Liver (tissue), 9 donors: ENCODE measurements around the gene GPR132. TPM values are rescaled to one million over a fixed set of nuclear protein-coding genes. Genes with fewer than 3 reads are reported as not detected.

ENCODE experiments used
- DNase-seq: peaks from one replicate; pipeline ENCODE4 v3.0.0-alpha.2; 2017; ENCODE audit warnings: low spot score
- H3K27ac ChIP-seq, 2 donors: one replicate each; pipeline ENCODE4 v1.7.0; 2013; ENCODE audit warnings: inconsistent platforms in 2 of 2, low read length in 2 of 2, control low read depth in 1 of 2, low read depth in 1 of 2, mild to moderate bottlenecking in 1 of 2
- H3K27me3 ChIP-seq, 4 donors: one replicate each; pipeline versions ENCODE4 v1.6.1 to v1.7.0; 2013; ENCODE audit warnings: low read length in 3 of 4, inconsistent platforms in 1 of 4, mild to moderate bottlenecking in 1 of 4, moderate library complexity in 1 of 4; ENCODE audit not compliant: control insufficient read depth in 4 of 4, insufficient read depth in 4 of 4
- H3K36me3 ChIP-seq, 4 donors: one replicate each; pipeline versions ENCODE4 v1.6.1 to v1.7.0; 2013; ENCODE audit warnings: low read length in 3 of 4, mild to moderate bottlenecking in 3 of 4, low read depth in 1 of 4, moderate library complexity in 1 of 4; ENCODE audit not compliant: control insufficient read depth in 4 of 4, insufficient read depth in 3 of 4
- H3K4me1 ChIP-seq, 4 donors: one replicate each; pipeline versions ENCODE4 v1.6.1 to v1.7.0; 2013; ENCODE audit warnings: low read length in 3 of 4, mild to moderate bottlenecking in 3 of 4, moderate library complexity in 1 of 4; ENCODE audit not compliant: control insufficient read depth in 4 of 4, insufficient read depth in 4 of 4
- H3K4me3 ChIP-seq, 3 donors: one replicate each; pipeline versions ENCODE4 v1.6.1 to v1.7.0; 2013; ENCODE audit warnings: low read length in 3 of 3, control low read depth in 1 of 3, low read depth in 1 of 3, mild to moderate bottlenecking in 1 of 3
- H3K9ac ChIP-seq, 2 donors: one replicate each; pipeline ENCODE4 v1.7.0; 2013; ENCODE audit warnings: low read length in 2 of 2, mild to moderate bottlenecking in 2 of 2, moderate library complexity in 2 of 2, control low read depth in 1 of 2, low read depth in 1 of 2
- H3K9me3 ChIP-seq, 4 donors: one replicate each; pipeline versions ENCODE4 v1.6.1 to v1.7.0; 2013; ENCODE audit warnings: low read length in 3 of 4; ENCODE audit not compliant: control insufficient read depth in 4 of 4
- ATF3 ChIP-seq: IDR thresholded peaks from 2 replicates; pipeline ENCODE4 v1.6.1; 2016; ENCODE audit warnings: antibody characterized with exemption
- CTCF ChIP-seq: fragments of 150-350 bp; IDR thresholded peaks from 2 replicates; pipeline ENCODE4 v1.5.1; 2017; ENCODE audit warnings: improper control_type of control experiment, low read depth, low read length; ENCODE audit not compliant: missing input control
- EGR1 ChIP-seq, 2 donors: IDR thresholded peaks; 2 replicates each; pipeline ENCODE4 v1.6.1; 2016 to 2018; ENCODE audit warnings: antibody characterized with exemption in 2 of 2, low read depth in 2 of 2
- FOXA1 ChIP-seq: IDR thresholded peaks from 2 replicates; pipeline ENCODE4 v1.6.1; 2016; ENCODE audit warnings: antibody characterized with exemption
- FOXA2 ChIP-seq: IDR thresholded peaks from 2 replicates; pipeline ENCODE4 v1.6.1; 2016; ENCODE audit warnings: antibody characterized with exemption
- GABPA ChIP-seq, 2 donors: IDR thresholded peaks in 1 of 2; conservative IDR thresholded peaks in 1 of 2; 2 replicates each; pipeline ENCODE4 v1.6.1; 2016; ENCODE audit warnings: antibody characterized with exemption in 2 of 2, mild to moderate bottlenecking in 1 of 2, moderate library complexity in 1 of 2
- HNF4A ChIP-seq, 2 donors: conservative IDR thresholded peaks; 2 replicates each; pipeline ENCODE4 v1.6.1; 2016; ENCODE audit warnings: antibody characterized with exemption in 2 of 2, mild to moderate bottlenecking in 2 of 2
- HNF4G ChIP-seq: IDR thresholded peaks from 2 replicates; pipeline ENCODE4 v1.6.1; 2016; ENCODE audit warnings: antibody characterized with exemption
- JUND ChIP-seq, 2 donors: IDR thresholded peaks; 2 replicates each; pipeline ENCODE4 v1.6.1; 2016; ENCODE audit warnings: antibody characterized with exemption in 2 of 2
- MAX ChIP-seq: IDR thresholded peaks from 2 replicates; pipeline ENCODE4 v1.6.1; 2016; ENCODE audit warnings: antibody characterized with exemption
- NR2F2 ChIP-seq: IDR thresholded peaks from 2 replicates; pipeline ENCODE4 v1.6.1; 2016; ENCODE audit warnings: antibody characterized with exemption
- RAD21 ChIP-seq, 2 donors: IDR thresholded peaks; 2 replicates each; pipeline ENCODE4 v1.6.1; 2016; ENCODE audit warnings: antibody characterized with exemption in 2 of 2, mild to moderate bottlenecking in 2 of 2
- REST ChIP-seq: IDR thresholded peaks from 2 replicates; pipeline ENCODE4 v1.6.1; 2016; ENCODE audit warnings: antibody characterized with exemption, mild to moderate bottlenecking
- RXRA ChIP-seq, 2 donors: IDR thresholded peaks; 2 replicates each; pipeline ENCODE4 v1.6.1; 2017 to 2018; ENCODE audit warnings: antibody characterized with exemption in 2 of 2, mild to moderate bottlenecking in 1 of 2
- SP1 ChIP-seq: IDR thresholded peaks from 2 replicates; pipeline ENCODE4 v1.6.1; 2018; ENCODE audit warnings: antibody characterized with exemption, mild to moderate bottlenecking
- TAF1 ChIP-seq: conservative IDR thresholded peaks from 2 replicates; pipeline ENCODE4 v1.6.1; 2016; ENCODE audit warnings: antibody characterized with exemption, mild to moderate bottlenecking
- YY1 ChIP-seq: IDR thresholded peaks from 2 replicates; pipeline ENCODE4 v1.6.1; 2016; ENCODE audit warnings: antibody characterized with exemption, mild to moderate bottlenecking
- WGBS: extraction: QIAGEN DNeasy Blood & Tissue Kit; methylation state at CpG from one replicate; pipeline ENCODE4 v1.1.7; 2013; 5-methylcytosine and 5-hydroxymethylcytosine counted together
- polyA plus RNA-seq, 2 donors: library from polyadenylated mRNA; stranded (reverse) in 1 of 2; unstranded in 1 of 2; fragments of 200-250 nt in 1 of 2; fragments of >200 nt in 1 of 2; fragmentation: Nextera tagmentation in 1 of 2; extraction: Ambion mirVana in 1 of 2; gene quantifications; one replicate each; pipeline versions ENCODE4 v1.2.1 to v1.2.3, GENCODE V29; 2013 to 2015
- total RNA-seq, 2 donors: library from RNA; depleted of rRNA; stranded (reverse); fragments of >200 nt; gene quantifications; one replicate each; pipeline ENCODE4 v1.2.3, GENCODE V29; 2014
- TF ChIP-seq, protein P1 (sequence below): IDR thresholded peaks from 2 replicates; pipeline ENCODE4 v1.6.1; 2016; ENCODE audit warnings: antibody characterized with exemption
- donor health status: healthy.
- donor health status: healthy.
- donor health status: healthy.
- donor health status: healthy.
- donor health status: healthy.

GPR132 gene
- total and polyA plus RNA-seq, 4 donors, result 0.32 to 1.2 (median 0.75) TPM

- Histone ChIP-seq H3K9me3 (no peaks in the 10 kb centered on the region), H3K4me1 (peaks cover 0 to 3% (median 1%) of the 10 kb centered on the region in 4 donors), H3K9ac (no peak overlapping the region), H3K27me3 (no peaks in the 10 kb centered on the region), H3K27ac (no peak overlapping the region), H3K4me3 (no peak overlapping the region), H3K36me3 (no peaks in the 10 kb centered on the region)
- DNase-seq, result no peak
- no peak for TF ChIP-seq RAD21 (IDR thresholded peaks at IDR 0.05)
- TF ChIP-seq HNF4G, result no peak
- TF ChIP-seq YY1, result no peak
- no peak for TF ChIP-seq NR2F2
- no peak for TF ChIP-seq JUND (IDR thresholded peaks at IDR 0.05)
- no peak for TF ChIP-seq EGR1 (IDR thresholded peaks at IDR 0.05; ENCODE audit: low read depth in 2 of 2)
- no peak for TF ChIP-seq ATF3
- no peak for TF ChIP-seq TAF1
- no peak for TF ChIP-seq REST
- TF ChIP-seq RXRA (IDR thresholded peaks at IDR 0.05), result no peak
- no peak for TF ChIP-seq FOXA2
- no peak for TF ChIP-seq CTCF
- TF ChIP-seq HNF4A (conservative IDR thresholded peaks at IDR 0.05), result no peak
- TF ChIP-seq GABPA (IDR thresholded peaks at IDR 0.05 in 1 of 2, conservative IDR thresholded peaks at IDR 0.05 in 1 of 2), result no peak
- no peak for TF ChIP-seq FOXA1
- TF ChIP-seq SP1, result no peak
- no peak for TF ChIP-seq MAX
- TF ChIP-seq, protein P1, sequence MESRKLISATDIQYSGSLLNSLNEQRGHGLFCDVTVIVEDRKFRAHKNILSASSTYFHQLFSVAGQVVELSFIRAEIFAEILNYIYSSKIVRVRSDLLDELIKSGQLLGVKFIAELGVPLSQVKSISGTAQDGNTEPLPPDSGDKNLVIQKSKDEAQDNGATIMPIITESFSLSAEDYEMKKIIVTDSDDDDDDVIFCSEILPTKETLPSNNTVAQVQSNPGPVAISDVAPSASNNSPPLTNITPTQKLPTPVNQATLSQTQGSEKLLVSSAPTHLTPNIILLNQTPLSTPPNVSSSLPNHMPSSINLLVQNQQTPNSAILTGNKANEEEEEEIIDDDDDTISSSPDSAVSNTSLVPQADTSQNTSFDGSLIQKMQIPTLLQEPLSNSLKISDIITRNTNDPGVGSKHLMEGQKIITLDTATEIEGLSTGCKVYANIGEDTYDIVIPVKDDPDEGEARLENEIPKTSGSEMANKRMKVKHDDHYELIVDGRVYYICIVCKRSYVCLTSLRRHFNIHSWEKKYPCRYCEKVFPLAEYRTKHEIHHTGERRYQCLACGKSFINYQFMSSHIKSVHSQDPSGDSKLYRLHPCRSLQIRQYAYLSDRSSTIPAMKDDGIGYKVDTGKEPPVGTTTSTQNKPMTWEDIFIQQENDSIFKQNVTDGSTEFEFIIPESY, result no peak
- 82% methylated on average over 17 of the region's 17 CpGs for WGBS
Observed at GRCh38 chr14:105042813-105043212, 22.4 kb downstream of the GPR132 start.
